Hematopoietic multipotent progenitor cell treated with erythropoietin and hydrocortisone succinate and interleukin-3 and kit ligand, for 6 days (in vitro differentiated cells): ENCODE results near the gene SMPD2.

Experiments used
- DNase-seq: peaks from one replicate; pipeline ENCODE4 v3.0.0-alpha.2; 2015

SMPD2 gene

DNA sequence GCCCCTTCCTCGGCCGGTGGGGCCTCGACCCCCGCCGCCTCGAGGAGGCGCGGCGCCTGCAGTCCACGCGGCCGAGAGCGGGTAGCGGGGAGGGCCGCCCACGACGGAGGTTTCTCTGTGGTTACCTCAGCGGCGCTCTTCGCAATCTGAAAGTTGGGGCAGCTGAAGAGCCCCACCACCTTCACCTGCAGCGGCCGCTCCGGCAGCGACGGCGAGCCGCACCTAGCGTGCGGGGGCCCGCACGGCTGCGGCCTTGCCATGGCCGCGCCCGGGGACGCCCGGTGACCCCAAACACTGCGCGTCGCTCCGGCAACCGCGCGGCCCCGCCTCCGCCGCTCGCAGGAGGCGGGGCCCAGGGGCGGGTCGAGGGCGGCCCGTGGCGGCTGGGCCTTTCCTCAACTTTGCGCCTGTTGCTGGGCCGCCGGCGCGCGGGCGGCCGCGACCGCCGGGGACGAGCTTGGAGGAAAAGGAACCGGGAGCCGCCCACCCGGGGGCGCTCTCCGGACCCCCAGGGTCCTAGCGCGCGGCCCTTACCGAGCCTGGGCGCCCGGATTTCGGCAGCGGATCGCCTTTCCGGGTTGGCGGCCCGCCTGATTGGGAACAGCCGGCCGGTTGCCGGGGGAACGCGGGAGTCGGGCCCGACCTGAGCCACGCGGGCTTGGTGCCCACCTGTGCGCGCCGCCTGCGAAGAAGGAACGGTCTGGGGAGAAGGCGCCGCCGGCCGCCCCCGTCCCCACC lies at the start of gene SMPD2, which contains the start of gene PPIL6:
SMPD2 (plus strand) TSS at position 394 of the 738 bp plus-strand sequence. CDS start 398 bp downstream, outside the sequence.
PPIL6 (minus strand) TSS at position 298 of the 738 bp plus-strand sequence; CDS start at position 260, 38 bp downstream.
- DNase-seq: peak; percentile 89

DNA sequence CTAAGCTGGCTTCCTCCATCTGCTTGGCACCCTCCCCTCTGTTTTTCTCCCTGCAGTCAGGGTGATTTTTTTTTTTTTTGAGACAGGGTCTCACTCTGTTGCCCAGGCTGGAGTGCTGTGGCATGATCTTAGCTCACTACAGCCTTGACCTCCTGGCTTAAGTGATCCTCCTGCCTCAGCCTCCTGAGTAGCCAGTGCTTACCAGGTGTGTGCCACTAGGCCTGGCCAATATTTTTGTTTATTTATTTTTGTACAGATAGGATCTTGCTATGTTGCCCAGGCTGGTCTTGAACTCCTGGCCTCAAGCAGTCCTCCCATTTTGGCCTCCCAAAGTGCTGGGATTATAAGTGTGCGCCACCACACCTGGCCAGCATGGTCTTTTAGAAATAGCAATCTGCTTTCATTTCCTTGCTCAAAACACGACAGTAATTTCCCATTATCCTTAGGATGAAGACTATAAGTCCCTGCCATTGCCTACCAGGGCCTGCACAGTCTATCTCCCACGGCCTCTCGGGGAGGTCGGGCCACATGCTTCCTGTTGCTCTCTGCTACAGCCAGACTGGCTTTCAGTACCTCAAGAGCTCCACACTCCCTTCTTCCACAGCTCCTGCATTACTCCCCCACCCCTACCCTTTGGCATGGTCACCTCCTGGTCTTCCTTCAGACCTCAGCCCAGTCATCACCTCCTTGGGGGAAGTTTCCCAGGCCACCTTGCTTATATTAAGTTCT lies 47.2 kb upstream of the SMPD2 start:
- no peak for DNase-seq

- no peak for DNase-seq
Measured at GRCh38 chr6:109393886-109394281, 46.6 kb upstream of the SMPD2 start.

DNA sequence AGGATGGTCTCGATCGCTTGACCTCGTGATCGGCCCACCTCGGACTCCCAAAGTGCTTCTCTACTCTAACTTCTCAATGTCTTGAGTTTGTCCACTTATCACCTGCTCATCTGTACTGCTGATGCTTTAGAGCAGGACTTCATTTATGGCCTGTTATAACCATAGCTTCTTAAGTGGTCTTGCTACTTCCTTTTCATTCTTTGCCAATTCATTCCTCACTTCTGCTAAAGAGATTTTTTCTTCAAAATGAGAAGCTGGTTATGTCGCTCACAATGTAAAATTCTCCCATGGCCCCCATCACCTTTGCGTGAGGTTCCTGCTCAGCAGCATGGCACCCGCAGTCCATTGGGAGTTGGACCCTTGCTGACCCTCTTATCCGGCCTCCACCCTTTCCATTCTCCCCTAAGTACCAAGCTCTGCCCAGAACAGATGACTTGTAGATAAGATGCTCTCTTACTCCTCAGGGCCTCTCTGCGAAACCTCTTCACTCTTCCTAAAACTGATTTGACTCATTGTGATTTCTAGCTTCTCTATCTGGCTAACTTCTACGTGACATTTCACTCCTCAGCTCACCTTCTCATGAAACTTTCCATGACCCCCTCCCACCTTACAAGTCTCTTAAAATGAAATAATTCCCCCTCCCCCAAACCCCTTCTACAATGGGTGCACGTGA lies 44.3 kb upstream of the SMPD2 start:
- DNase-seq: no peak

- peak; percentile 38 for DNase-seq
Measured at GRCh38 chr6:109397020-109397419, 43.5 kb upstream of the SMPD2 start.

- DNase-seq: no peak
Measured at GRCh38 chr6:109406196-109406595, 34.3 kb upstream of the SMPD2 start.

GRCh38 chr6:109411034-109411433 lies 29.5 kb upstream of the SMPD2 start:
- no peak for DNase-seq

- DNase-seq: no peak
Measured at GRCh38 chr6:109417646-109418045, 22.9 kb upstream of the SMPD2 start.

GRCh38 chr6:109420751-109421150 lies 19.8 kb upstream of the SMPD2 start:
- DNase-seq: no peak

DNA sequence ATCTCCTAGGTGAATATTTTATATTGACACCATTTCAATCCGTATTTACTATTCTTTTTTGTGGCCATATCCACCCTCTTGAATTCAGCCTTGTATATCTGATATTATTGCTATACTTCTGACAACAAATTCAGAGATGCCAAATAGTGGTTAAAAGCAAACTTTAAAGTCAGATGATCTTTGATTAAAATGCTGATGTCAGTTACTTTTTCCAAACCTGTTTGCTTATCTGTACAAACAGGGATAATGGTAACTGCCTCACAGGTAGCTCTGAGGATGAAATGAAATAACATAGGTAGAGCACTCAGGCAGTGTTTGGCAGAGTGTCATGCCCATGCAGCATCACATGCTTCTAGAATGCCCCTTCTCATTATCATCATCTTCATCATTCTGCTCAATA lies 19.3 kb upstream of the SMPD2 start:
- no peak for DNase-seq

- DNase-seq: no peak
Measured at GRCh38 chr6:109424946-109425345, 15.6 kb upstream of the SMPD2 start.

DNA sequence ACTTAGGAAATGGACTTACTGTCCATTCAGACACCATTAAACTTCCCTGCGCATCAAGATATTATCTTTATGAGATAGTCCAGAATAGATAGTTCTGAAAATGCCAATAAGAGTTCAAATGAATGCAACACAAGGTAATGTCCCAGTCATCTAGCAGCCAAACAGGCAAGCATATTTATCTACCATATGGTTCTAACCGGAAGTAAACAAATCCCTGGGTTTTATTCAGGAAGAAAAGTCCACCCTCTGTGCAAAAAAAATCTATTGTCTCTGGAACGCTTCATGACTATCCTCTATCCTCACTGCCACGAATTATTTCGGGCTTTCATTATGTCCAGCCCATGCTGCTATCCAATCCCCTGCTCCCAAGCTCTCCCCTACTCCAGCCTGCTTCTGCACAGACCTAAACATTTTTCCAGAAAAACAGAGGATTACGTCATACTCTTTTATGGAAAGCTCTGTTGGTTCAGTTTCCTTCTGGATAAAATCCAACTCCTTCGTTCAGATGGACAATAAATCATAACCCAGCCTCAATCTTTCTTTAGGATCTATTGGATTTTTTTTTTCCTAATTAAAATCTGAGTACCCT lies 11.5 kb upstream of the SMPD2 start:
- DNase-seq: no peak

GRCh38 chr6:109429496-109429895 lies 11.0 kb upstream of the SMPD2 start:
- no peak for DNase-seq

- no peak for DNase-seq
Measured at GRCh38 chr6:109434456-109434855, 6.1 kb upstream of the SMPD2 start.

GRCh38 chr6:109436041-109436440 lies 4.5 kb upstream of the SMPD2 start:
- no peak for DNase-seq

DNA sequence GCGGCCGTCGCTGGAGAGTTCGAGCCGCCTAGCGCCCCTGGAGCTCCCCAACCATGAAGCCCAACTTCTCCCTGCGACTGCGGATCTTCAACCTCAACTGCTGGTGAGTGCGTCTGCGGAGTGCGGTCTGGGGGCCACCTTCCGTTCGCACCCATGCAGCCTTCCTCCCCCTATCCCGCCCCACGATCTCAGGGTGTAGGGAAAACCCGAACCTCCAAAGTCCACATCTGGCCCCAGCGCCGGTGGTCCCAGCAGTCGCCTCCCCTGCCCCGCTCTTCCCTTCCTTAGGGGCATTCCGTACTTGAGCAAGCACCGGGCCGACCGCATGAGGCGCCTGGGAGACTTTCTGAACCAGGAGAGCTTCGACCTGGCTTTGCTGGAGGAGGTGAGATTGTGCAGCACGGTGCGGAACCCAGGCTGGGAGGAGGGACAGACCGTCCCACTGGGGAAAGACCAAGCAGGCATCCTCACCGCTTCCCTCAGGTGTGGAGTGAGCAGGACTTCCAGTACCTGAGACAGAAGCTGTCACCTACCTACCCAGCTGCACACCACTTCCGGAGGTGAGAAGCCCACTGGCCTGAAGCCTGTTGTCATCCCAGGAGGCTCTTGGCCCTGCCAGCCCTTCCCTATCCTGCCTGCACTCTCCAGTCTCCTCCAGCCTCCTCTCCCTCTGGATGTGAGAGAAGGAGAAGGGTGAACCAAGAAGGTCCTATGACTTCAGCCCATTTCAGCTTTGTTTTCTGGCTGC lies 719 bp downstream of the SMPD2 start:
- peak; percentile 74 for DNase-seq

DNA sequence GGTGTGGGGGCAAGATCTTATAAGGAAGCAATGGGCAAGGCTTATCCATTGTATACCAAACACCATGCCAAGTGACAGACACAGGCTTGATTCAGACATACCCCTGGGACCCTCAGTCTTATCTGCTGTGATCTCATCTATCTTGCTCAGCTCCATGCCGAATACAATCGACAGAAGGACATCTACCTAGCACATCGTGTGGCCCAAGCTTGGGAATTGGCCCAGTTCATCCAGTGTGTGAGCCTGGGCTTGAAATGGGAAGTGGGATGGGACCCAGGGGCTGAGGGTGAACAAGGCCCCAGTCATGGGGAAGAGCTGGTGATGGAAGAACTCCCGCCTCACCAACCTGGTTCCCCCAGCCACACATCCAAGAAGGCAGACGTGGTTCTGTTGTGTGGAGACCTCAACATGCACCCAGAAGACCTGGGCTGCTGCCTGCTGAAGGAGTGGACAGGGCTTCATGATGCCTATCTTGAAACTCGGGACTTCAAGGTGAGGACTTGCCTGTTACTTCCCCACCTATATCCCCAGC lies 1.9 kb downstream of the SMPD2 start:
- no peak for DNase-seq

GRCh38 chr6:109443425-109443950 lies 3.0 kb downstream of the SMPD2 start:
- no peak for DNase-seq

DNA sequence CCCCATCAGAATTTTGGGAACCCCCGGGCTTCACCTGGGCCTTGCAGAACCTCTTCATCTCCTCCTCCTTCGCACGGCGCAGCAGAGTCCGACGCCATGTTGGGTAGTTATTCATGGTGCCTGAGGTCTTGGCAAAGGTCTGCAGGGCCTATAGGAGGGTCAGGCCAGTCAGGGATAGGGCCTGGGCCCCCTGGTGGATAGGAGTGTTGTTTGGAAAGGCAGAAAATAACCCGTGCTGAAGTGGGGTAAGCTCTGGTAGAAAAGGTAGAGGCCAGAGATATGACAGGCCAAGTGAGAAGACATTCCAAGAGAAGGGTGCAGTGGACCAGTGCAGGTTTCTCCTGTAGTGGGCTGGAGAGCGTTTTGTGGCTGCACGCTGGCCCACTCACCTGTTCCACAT lies 4.9 kb downstream of the SMPD2 start:
- DNase-seq: no peak

- no peak for DNase-seq
Measured at GRCh38 chr6:109446072-109446471, 5.5 kb downstream of the SMPD2 start.

GRCh38 chr6:109446541-109446940 lies 6.0 kb downstream of the SMPD2 start:
- DNase-seq: no peak

- DNase-seq: no peak
Measured at GRCh38 chr6:109447087-109447486, 6.6 kb downstream of the SMPD2 start.
